Measurements from ENCODE around the gene ZNF521.

- TF ChIP-seq POLR2A (IDR thresholded peaks at IDR 0.05) (no peak), CTCF (IDR thresholded peaks at IDR 0.05) (no peak), POLR2AphosphoS5 (IDR thresholded peaks at IDR 0.05) (peak; percentile 75)
These were observed 121.2 kb downstream of the ZNF521 start for GRCh38 chr18:25230658-25231326.
